NCI-H1092 treated with DMSO at 0.1 percent for 48 hours (cell line): ENCODE data around the gene HOXD8.

Experiments used
- DNase-seq: peaks from one replicate; lab custom pipeline; 2025; lab: John Stamatoyannopoulos, UW

The HOXD8 gene

GRCh38 chr2:176103742-176104315 is 25.7 kb upstream of the HOXD8 start:
- DNase-seq: no peak

GRCh38 chr2:176104316-176105077 is 25.0 kb upstream of the HOXD8 start:
- DNase-seq: no peak

GRCh38 chr2:176105078-176105729 is 24.3 kb upstream of the HOXD8 start:
- DNase-seq: no peak

GRCh38 chr2:176105730-176106580 is 23.6 kb upstream of the HOXD8 start:
- DNase-seq: no peak

GRCh38 chr2:176106581-176107539 is 22.6 kb upstream of the HOXD8 start, which contains the start of gene HOXD11:
Gene HOXD11, plus strand, starts transcription at chr2:176107280. Its CDS starts 76 bp downstream, at chr2:176107356.
- no peak for DNase-seq

GRCh38 chr2:176107731-176108181 is 21.7 kb upstream of the HOXD8 start:
- no peak for DNase-seq

- DNase-seq: no peak
Measured at GRCh38 chr2:176109192-176109901, 20.2 kb upstream of the HOXD8 start.

GRCh38 chr2:176109946-176110345 is 19.6 kb upstream of the HOXD8 start:
- DNase-seq: no peak

- no peak for DNase-seq
Measured at GRCh38 chr2:176110415-176111308, 18.8 kb upstream of the HOXD8 start.

- no peak for DNase-seq
Measured at GRCh38 chr2:176111309-176111663, 18.2 kb upstream of the HOXD8 start.

- no peak for DNase-seq
Measured at GRCh38 chr2:176111846-176112374, 17.6 kb upstream of the HOXD8 start.

GRCh38 chr2:176112375-176113302 is 16.9 kb upstream of the HOXD8 start:
- no peak for DNase-seq

GRCh38 chr2:176114120-176114929 is 15.2 kb upstream of the HOXD8 start:
- DNase-seq: no peak

GRCh38 chr2:176114930-176115625 is 14.4 kb upstream of the HOXD8 start:
- DNase-seq: no peak

GRCh38 chr2:176115883-176116813 is 13.4 kb upstream of the HOXD8 start, which contains the start of gene HOXD10:
Gene HOXD10, plus strand, starts transcription at chr2:176116778. Its CDS starts 56 bp downstream, at chr2:176116834.
- DNase-seq: no peak
